K562 (cell line): ENCODE data around the gene ARHGAP23.

Experiments used
- CTCF ChIP-seq, 3 experiments: IDR thresholded peaks in 2 of 3; conservative IDR thresholded peaks in 1 of 3; 2 replicates each; pipeline ENCODE4 v1.5.1; 2011 to 2012; ENCODE audit warnings: low read length in 3 of 3, mild to moderate bottlenecking in 3 of 3, control low read depth in 2 of 3, improper control_type of control experiment in 1 of 3, inconsistent platforms in 1 of 3, low read depth in 1 of 3, mixed read lengths in 1 of 3, moderate library complexity in 1 of 3; ENCODE audit not compliant: insufficient read depth in 2 of 3
- GTF2F1 ChIP-seq: IDR thresholded peaks from 2 replicates; pipeline ENCODE4 v1.6.1; 2011; ENCODE audit warnings: low read depth, low read length, improper control_type of control experiment
- HMG20B ChIP-seq: fragments of 250-450 bp; sonication (Bioruptor Pico); IDR thresholded peaks from 2 replicates; pipeline ENCODE4 v1.5.0; 2021; ENCODE audit warnings: mild to moderate bottlenecking
- MAX ChIP-seq: sonication (generic); formaldehyde crosslinking; IDR thresholded peaks from 2 replicates; pipeline ENCODE4 v1.9.0; 2022; ENCODE audit warnings: mild to moderate bottlenecking, missing genetic modification reagents
- RFX5 ChIP-seq: IDR thresholded peaks from 2 replicates; pipeline ENCODE4 v1.6.1; 2011; ENCODE audit warnings: low read depth, mild to moderate bottlenecking, improper control_type of control experiment, low read length
- SMAD1 ChIP-seq: fragments of 150-350 bp; IDR thresholded peaks from 2 replicates; pipeline ENCODE4 v1.6.1; 2014; ENCODE audit warnings: low read length, low read depth; ENCODE audit not compliant: partially characterized antibody
- SP1 ChIP-seq: sonication (generic); formaldehyde crosslinking; IDR thresholded peaks from 2 replicates; pipeline ENCODE4 v1.8.1; 2022; ENCODE audit warnings: mild to moderate bottlenecking, missing genetic modification reagents
- TEAD4 ChIP-seq, 2 experiments: sonication (generic) in 1 of 2; formaldehyde crosslinking in 1 of 2; IDR thresholded peaks; 2 replicates each; pipeline versions ENCODE4 v1.6.1 to v1.8.0; 2012 to 2022; ENCODE audit warnings: borderline replicate concordance in 1 of 2, inconsistent platforms in 1 of 2, low read length in 1 of 2, mild to moderate bottlenecking in 1 of 2, missing genetic modification reagents in 1 of 2
- YY1 ChIP-seq, 3 experiments: IDR thresholded peaks; 2 replicates each; pipeline ENCODE4 v1.6.1; 2011; ENCODE audit warnings: low read length in 2 of 3, mild to moderate bottlenecking in 2 of 3, moderate library complexity in 2 of 3, borderline replicate concordance in 1 of 3, control low read depth in 1 of 3, low read depth in 1 of 3; ENCODE audit not compliant: insufficient read depth in 3 of 3, insufficient replicate concordance in 2 of 3, control insufficient read depth in 1 of 3, insufficient read length in 1 of 3; ENCODE audit errors: extremely low read depth in 1 of 3
- ZNF76 ChIP-seq: fragments of 250-450 bp; sonication (Bioruptor Pico); IDR thresholded peaks from 2 replicates; pipeline ENCODE4 v1.4.0; 2020; ENCODE audit warnings: mild to moderate bottlenecking, moderate library complexity, borderline replicate concordance

- TF ChIP-seq SMAD1 (no peak), CTCF (IDR thresholded peaks at IDR 0.05 in 2 of 3, conservative IDR thresholded peaks at IDR 0.05 in 1 of 3; ENCODE audit: insufficient read depth in 2 of 3, low read depth in 1 of 3, low read length in 3 of 3) (no peak), SP1 (CRISPR knock-in tag) (no peak), GTF2F1 (no peak), MAX (no peak), HMG20B (CRISPR knock-in tag) (no peak), TEAD4 (IDR thresholded peaks at IDR 0.05; ENCODE audit: low read length) (no peak), TEAD4 (CRISPR knock-in tag; IDR thresholded peaks at IDR 0.05; ENCODE audit: borderline replicate concordance) (no peak), RFX5 (no peak), YY1 (IDR thresholded peaks at IDR 0.05; ENCODE audit: borderline replicate concordance in 1 of 3, control insufficient read depth in 1 of 3, extremely low read depth in 1 of 3, insufficient read depth in 3 of 3, insufficient read length in 1 of 3, insufficient replicate concordance in 2 of 3, low read depth in 1 of 3, low read length in 2 of 3) (no peak), ZNF76 (CRISPR knock-in tag) (no peak)
These were observed 81.6 kb downstream of the ARHGAP23 start for GRCh38 chr17:38509772-38510420.
